Measurements from ENCODE around the gene PCBP3.

PCBP3 gene

DNA sequence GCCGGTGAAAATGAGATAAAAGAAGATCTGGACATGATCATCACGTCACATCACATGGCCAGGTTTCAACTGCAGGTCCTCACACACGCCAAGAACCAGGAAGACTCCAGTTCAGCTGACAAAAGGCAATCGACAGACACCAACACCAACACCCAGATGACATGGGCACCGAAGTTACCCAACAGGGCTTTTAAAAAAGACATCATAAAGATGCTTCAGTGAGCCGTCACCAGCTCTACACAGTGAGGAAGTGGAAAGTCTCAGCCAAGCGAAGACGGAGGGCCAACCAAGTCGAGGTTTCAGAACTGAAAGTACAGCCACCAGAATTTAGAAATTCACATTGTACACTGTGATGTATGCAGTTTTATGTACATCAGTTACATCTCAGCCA, 183.8 kb downstream of the PCBP3 start:
- no peak overlapping the region for H3K9ac ChIP-seq (ENCODE audit: low read length)
- H3K4me1 ChIP-seq (ENCODE audit: low read length) = no peaks in the 10 kb centered on the region
- H3K79me2 ChIP-seq (ENCODE audit: low read length) = no peaks in the 10 kb centered on the region
- no peaks in the 10 kb centered on the region for H3K36me3 ChIP-seq (replicated peaks; ENCODE audit: insufficient read depth, low read length)
- H3K4me2 ChIP-seq (ENCODE audit: low read depth, low read length) = no peak overlapping the region
- no peak overlapping the region for H3K27ac ChIP-seq (ENCODE audit: low read length)
- no peaks in the 10 kb centered on the region for H3K9me2 ChIP-seq (replicated peaks; ENCODE audit: insufficient read depth, low read length)
- H3F3A ChIP-seq (ENCODE audit: insufficient read depth, low read length) = no peaks in the 10 kb centered on the region
- no peaks in the 10 kb centered on the region for H3K9me3 ChIP-seq (replicated peaks; ENCODE audit: insufficient read depth, low read length)
- peaks cover 8% of the 10 kb centered on the region; the same call in 1 of the 2 replicates for H3K27me3 ChIP-seq (replicated peaks; ENCODE audit: insufficient read depth, low read length)
- no peak for DNase-seq
- H3K4me3 ChIP-seq (ENCODE audit: low read length) = no peak overlapping the region
- no peak overlapping the region for H2AFZ ChIP-seq (ENCODE audit: low read length)
- no peaks in the 10 kb centered on the region for H4K20me1 ChIP-seq (ENCODE audit: insufficient read depth, low read length)
- TF ChIP-seq, protein P1, sequence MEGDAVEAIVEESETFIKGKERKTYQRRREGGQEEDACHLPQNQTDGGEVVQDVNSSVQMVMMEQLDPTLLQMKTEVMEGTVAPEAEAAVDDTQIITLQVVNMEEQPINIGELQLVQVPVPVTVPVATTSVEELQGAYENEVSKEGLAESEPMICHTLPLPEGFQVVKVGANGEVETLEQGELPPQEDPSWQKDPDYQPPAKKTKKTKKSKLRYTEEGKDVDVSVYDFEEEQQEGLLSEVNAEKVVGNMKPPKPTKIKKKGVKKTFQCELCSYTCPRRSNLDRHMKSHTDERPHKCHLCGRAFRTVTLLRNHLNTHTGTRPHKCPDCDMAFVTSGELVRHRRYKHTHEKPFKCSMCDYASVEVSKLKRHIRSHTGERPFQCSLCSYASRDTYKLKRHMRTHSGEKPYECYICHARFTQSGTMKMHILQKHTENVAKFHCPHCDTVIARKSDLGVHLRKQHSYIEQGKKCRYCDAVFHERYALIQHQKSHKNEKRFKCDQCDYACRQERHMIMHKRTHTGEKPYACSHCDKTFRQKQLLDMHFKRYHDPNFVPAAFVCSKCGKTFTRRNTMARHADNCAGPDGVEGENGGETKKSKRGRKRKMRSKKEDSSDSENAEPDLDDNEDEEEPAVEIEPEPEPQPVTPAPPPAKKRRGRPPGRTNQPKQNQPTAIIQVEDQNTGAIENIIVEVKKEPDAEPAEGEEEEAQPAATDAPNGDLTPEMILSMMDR (IDR thresholded peaks at IDR 0.05; ENCODE audit: low read length) = no peak

DNA sequence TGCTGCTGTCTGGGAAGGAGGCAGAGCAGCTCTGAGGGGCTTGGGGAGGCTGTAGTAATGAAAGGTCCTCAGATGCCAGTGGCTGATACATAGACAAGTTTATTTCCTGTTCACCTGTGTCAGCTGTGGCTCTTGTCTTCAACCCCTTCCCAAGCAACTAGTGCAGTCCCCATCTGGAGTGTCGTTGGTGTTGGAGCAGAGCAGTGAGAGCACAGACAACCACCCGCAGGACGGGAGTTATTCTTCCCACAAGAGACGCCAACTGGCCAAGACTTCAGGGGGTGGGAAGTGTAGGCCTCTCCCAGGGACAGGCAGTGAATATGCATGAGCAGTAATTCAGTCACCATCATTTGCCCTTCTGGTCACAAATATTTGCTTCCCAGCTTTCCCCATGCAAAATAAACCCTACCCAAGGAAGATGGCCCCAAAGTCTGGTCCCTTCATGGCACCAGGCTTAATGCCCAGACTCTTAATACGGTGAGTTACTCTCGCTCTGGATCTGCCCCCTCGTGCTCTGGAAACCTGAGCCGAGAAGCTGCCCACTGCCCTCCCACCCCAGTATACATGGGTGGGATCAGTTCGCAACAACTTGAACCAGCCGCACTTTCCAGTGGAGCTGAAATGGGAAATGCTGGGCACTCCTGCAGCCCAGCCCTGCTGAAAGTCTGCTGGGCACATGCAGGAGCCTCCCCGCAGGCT, 184.5 kb downstream of the PCBP3 start:
- H2AFZ ChIP-seq (ENCODE audit: low read length) = no peak overlapping the region
- H3K9me2 ChIP-seq (replicated peaks; ENCODE audit: insufficient read depth, low read length) = no peaks in the 10 kb centered on the region
- no peaks in the 10 kb centered on the region for H3K36me3 ChIP-seq (replicated peaks; ENCODE audit: insufficient read depth, low read length)
- no peaks in the 10 kb centered on the region for H3K9me3 ChIP-seq (replicated peaks; ENCODE audit: insufficient read depth, low read length)
- no peak overlapping the region for H3K4me2 ChIP-seq (ENCODE audit: low read depth, low read length)
- H4K20me1 ChIP-seq (ENCODE audit: insufficient read depth, low read length) = no peaks in the 10 kb centered on the region
- DNase-seq = no peak
- no peaks in the 10 kb centered on the region for H3K4me1 ChIP-seq (ENCODE audit: low read length)
- no peak overlapping the region for H3K27ac ChIP-seq (ENCODE audit: low read length)
- TF ChIP-seq EZH2 (optimal IDR thresholded peaks at IDR 0.05; ENCODE audit: low read depth, low read length) (no peak), EZH2phosphoT487 (IDR thresholded peaks at IDR 0.05; ENCODE audit: low read length) (no peak)
- TF ChIP-seq, protein P1 (IDR thresholded peaks at IDR 0.05; ENCODE audit: low read length) = no peak
- peaks cover 4% of the 10 kb centered on the region; the same call in 1 of the 2 replicates for H3K27me3 ChIP-seq (replicated peaks; ENCODE audit: insufficient read depth, low read length)
- no peaks in the 10 kb centered on the region for H3F3A ChIP-seq (ENCODE audit: insufficient read depth, low read length)
- no peak overlapping the region for H3K9ac ChIP-seq (ENCODE audit: low read length)
- H3K4me3 ChIP-seq (ENCODE audit: low read length) = no peak overlapping the region
- no peaks in the 10 kb centered on the region for H3K79me2 ChIP-seq (ENCODE audit: low read length)

DNA sequence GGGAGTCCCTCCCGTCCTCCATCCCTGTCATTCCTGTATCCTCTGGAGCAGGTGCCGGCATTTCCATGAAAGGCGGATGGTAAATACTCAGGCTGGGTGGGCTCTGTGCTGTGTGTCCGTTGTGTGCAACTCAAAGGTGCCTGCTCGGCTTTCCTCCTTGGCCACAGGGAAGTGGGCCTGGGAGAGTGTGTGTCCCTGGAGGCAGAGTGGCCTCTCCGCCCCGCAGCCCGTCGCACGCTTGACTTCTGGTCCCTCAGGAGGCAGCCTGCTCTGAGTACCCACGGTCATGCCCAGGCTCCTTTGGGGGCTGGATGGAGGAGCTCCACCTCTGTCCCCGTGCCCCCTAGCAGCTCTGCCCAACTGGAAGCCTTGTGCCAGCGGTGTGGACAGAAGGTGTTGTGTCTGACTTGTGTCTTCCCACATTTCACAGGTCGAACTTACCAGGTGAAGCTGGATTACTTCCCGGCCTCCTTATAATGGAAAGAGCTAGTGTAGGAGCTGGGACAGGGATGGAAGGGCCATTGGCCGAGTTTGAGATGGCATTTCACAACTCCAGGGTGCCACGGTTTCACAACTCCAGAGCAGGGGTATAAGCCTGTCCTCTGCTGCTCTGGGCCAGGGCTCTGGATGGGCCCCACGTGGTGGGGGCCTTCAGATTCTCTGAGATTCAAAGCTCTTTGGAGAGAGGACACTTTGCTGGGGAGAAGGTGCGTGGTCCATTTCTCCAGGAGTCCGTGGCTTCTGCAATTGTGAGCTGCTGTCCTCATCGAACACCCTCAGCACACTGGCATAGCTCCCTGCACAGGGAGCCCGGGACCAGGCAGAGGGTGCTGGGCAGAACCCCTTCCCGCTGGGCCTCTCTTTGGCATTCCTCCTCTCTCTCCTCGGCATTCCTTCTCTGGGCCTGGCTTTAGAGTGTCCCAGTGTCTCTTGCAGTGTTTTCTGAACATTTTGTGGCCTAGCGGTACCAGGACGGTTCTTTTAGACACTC, 185.3 kb downstream of the PCBP3 start:
- no peaks in the 10 kb centered on the region for H3K9me3 ChIP-seq (replicated peaks; ENCODE audit: insufficient read depth, low read length)
- no peaks in the 10 kb centered on the region for H3F3A ChIP-seq (ENCODE audit: insufficient read depth, low read length)
- no peak overlapping the region for H3K9ac ChIP-seq (ENCODE audit: low read length)
- no peak overlapping the region for H3K27ac ChIP-seq (ENCODE audit: low read length)
- no peak for DNase-seq
- H3K36me3 ChIP-seq (replicated peaks; ENCODE audit: insufficient read depth, low read length) = no peaks in the 10 kb centered on the region
- H3K79me2 ChIP-seq (ENCODE audit: low read length) = no peaks in the 10 kb centered on the region
- TF ChIP-seq EZH2 (optimal IDR thresholded peaks at IDR 0.05; ENCODE audit: low read depth, low read length) (no peak), EZH2phosphoT487 (IDR thresholded peaks at IDR 0.05; ENCODE audit: low read length) (no peak)
- TF ChIP-seq, protein P1 (IDR thresholded peaks at IDR 0.05; ENCODE audit: low read length) = no peak
- H3K4me3 ChIP-seq (ENCODE audit: low read length) = no peak overlapping the region
- H3K4me2 ChIP-seq (ENCODE audit: low read depth, low read length) = no peak overlapping the region
- no peak overlapping the region for H2AFZ ChIP-seq (ENCODE audit: low read length)
- H3K9me2 ChIP-seq (replicated peaks; ENCODE audit: insufficient read depth, low read length) = no peaks in the 10 kb centered on the region
- H3K27me3 ChIP-seq (replicated peaks; ENCODE audit: insufficient read depth, low read length) = peaks cover 3% of the 10 kb centered on the region; the same call in 1 of the 2 replicates
- H3K4me1 ChIP-seq (ENCODE audit: low read length) = no peaks in the 10 kb centered on the region
- no peaks in the 10 kb centered on the region for H4K20me1 ChIP-seq (ENCODE audit: insufficient read depth, low read length)

All from MM.1S (cell line).